Uterus (tissue), 4 donors: Measurements from ENCODE around the gene CWF19L2. TPM values are rescaled to one million over a fixed set of nuclear protein-coding genes. Genes with fewer than 3 reads are reported as not detected.

Experiments
- DNase-seq, 2 donors: peaks; one replicate each; pipeline ENCODE4 v3.0.0-alpha.2; 2019 to 2020
- H3K27ac ChIP-seq, 2 donors: fragments of 200-600 bp; sonication (generic); 1 replicate in 1 of 2; 2 replicates in 1 of 2; pipeline ENCODE4 v1.5.1; 2016 to 2018
- H3K27me3 ChIP-seq, 2 donors: fragments of 200-600 bp; sonication (generic); one replicate each; pipeline ENCODE4 v1.5.1; 2018 to 2019; ENCODE audit warnings: control low read depth in 1 of 2
- H3K36me3 ChIP-seq, 2 donors: fragments of 200-600 bp; sonication (generic); one replicate each; pipeline ENCODE4 v1.5.1; 2019; ENCODE audit warnings: control low read depth in 1 of 2
- H3K4me1 ChIP-seq, 2 donors: fragments of 200-600 bp; sonication (generic); one replicate each; pipeline ENCODE4 v1.5.1; 2018 to 2019; ENCODE audit warnings: control low read depth in 1 of 2
- H3K4me3 ChIP-seq, 2 donors: fragments of 200-600 bp; sonication (generic); 1 replicate in 1 of 2; 2 replicates in 1 of 2; pipeline ENCODE4 v1.5.1; 2018 to 2019; ENCODE audit warnings: mild to moderate bottlenecking in 1 of 2
- H3K9me3 ChIP-seq, 2 donors: fragments of 200-600 bp; sonication (generic); one replicate each; pipeline ENCODE4 v1.5.1; 2019; ENCODE audit warnings: control low read depth in 1 of 2
- POLR2A ChIP-seq, 2 donors: fragments of 450-650 bp; IDR thresholded peaks; one replicate each; pipeline ENCODE4 v1.6.1; 2016; ENCODE audit warnings: antibody characterized with exemption in 2 of 2, mild to moderate bottlenecking in 1 of 2, moderate library complexity in 1 of 2
- intact Hi-C: fragments of 100-400 bp; cut with DNase I; formaldehyde crosslinking; loops from one replicate; pipeline ENCODE4 v1.15.1; 2023; ENCODE audit warnings: low total_unique reads
- total RNA-seq, 4 donors: library from RNA; depleted of rRNA in 3 of 4; stranded (reverse); fragments of >200 nt in 3 of 4; gene quantifications; one replicate each; pipeline versions ENCODE4 v1.1.0 to v1.2.4, GENCODE V29; 2014 to 2023
- TF ChIP-seq, protein P1 (sequence below), 4 experiments: fragments of 200-600 bp in 2 of 4; fragments of 450-650 bp in 2 of 4; sonication (generic) in 2 of 4; IDR thresholded peaks; one replicate each; pipeline ENCODE4 v1.5.1; 2016 to 2019; ENCODE audit warnings: antibody characterized with exemption in 4 of 4, mild to moderate bottlenecking in 2 of 4, moderate library complexity in 1 of 4
- donor health status: DM: yes; HTN: yes; CAD: no.

CWF19L2 gene
- total RNA-seq, 4 donors from 2014 or later, result 16.1 to 41.0 (median 27.8) TPM

DNA sequence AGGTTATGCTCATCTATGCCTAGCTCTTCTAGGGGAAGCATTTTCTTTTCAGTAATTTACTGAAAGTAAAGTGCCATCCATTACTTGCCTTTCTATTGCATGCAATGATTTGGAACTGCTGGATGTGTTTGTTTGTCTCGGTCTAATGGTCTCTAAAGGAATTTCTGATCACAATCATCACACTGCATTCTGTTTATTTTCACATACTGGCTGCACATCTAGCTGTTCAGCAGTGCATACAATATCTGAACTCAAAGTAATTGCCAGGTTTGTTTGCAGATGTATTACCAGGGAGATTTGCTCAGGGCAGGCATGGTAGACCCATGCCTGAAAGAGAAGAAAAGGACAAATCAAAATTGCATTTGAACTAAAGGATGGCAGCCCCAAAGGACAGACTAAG, 36.4 kb upstream of the CWF19L2 start:
- no peak for DNase-seq
- no peak for TF ChIP-seq POLR2A (IDR thresholded peaks at IDR 0.05)
- TF ChIP-seq, protein P1, sequence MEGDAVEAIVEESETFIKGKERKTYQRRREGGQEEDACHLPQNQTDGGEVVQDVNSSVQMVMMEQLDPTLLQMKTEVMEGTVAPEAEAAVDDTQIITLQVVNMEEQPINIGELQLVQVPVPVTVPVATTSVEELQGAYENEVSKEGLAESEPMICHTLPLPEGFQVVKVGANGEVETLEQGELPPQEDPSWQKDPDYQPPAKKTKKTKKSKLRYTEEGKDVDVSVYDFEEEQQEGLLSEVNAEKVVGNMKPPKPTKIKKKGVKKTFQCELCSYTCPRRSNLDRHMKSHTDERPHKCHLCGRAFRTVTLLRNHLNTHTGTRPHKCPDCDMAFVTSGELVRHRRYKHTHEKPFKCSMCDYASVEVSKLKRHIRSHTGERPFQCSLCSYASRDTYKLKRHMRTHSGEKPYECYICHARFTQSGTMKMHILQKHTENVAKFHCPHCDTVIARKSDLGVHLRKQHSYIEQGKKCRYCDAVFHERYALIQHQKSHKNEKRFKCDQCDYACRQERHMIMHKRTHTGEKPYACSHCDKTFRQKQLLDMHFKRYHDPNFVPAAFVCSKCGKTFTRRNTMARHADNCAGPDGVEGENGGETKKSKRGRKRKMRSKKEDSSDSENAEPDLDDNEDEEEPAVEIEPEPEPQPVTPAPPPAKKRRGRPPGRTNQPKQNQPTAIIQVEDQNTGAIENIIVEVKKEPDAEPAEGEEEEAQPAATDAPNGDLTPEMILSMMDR (IDR thresholded peaks at IDR 0.05), result no peak
- Histone ChIP-seq H3K27ac (no peak overlapping the region), H3K36me3 (no peaks in the 10 kb centered on the region), H3K4me1 (no peaks in the 10 kb centered on the region), H3K4me3 (no peak overlapping the region), H3K27me3 (no peaks in the 10 kb centered on the region), H3K9me3 (no peaks in the 10 kb centered on the region)
- intact Hi-C loops, result no loop called here

DNA sequence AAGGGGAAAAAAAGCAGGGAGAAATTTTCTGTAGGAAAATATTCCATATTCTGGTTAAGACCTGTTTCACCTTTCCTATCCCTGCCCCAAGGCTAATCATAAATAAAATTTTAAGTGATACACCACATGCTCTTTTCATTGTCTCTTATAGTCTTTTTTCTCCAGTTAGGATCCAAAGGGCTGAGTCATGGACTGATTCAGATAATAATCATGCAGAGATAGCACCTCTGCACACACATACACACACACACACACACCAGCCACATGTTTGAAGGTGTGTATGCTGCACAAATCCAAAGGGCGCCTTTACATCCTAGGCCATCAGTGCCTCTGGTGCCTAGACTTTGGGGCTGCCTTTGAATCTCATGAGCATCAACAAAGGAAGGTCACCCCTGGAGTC, 35.5 kb upstream of the CWF19L2 start:
- intact Hi-C loops, result no loop called here
- Histone ChIP-seq H3K36me3 (no peaks in the 10 kb centered on the region), H3K9me3 (no peaks in the 10 kb centered on the region), H3K27ac (no peak overlapping the region), H3K27me3 (no peaks in the 10 kb centered on the region), H3K4me1 (no peaks in the 10 kb centered on the region), H3K4me3 (no peak overlapping the region)
- DNase-seq, result no peak
- TF ChIP-seq, protein P1 (IDR thresholded peaks at IDR 0.05), result no peak
- TF ChIP-seq POLR2A (IDR thresholded peaks at IDR 0.05), result no peak

GRCh38 chr11:107490836-107491235, 33.2 kb upstream of the CWF19L2 start:
- Histone ChIP-seq H3K36me3 (no peaks in the 10 kb centered on the region), H3K9me3 (no peaks in the 10 kb centered on the region), H3K27me3 (no peaks in the 10 kb centered on the region), H3K4me3 (no peak overlapping the region), H3K4me1 (no peaks in the 10 kb centered on the region), H3K27ac (no peak overlapping the region)
- intact Hi-C loops, result no loop called here
- DNase-seq, result no peak
- TF ChIP-seq, protein P1 (IDR thresholded peaks at IDR 0.05), result no peak
- TF ChIP-seq POLR2A (IDR thresholded peaks at IDR 0.05), result no peak

GRCh38 chr11:107482234-107482633, 24.6 kb upstream of the CWF19L2 start:
- TF ChIP-seq, protein P1 (IDR thresholded peaks at IDR 0.05), result no peak
- no peak for TF ChIP-seq POLR2A (IDR thresholded peaks at IDR 0.05)
- no peak overlapping the region for H3K4me3 ChIP-seq
- no peak for DNase-seq
- intact Hi-C loops, result no loop called here
- no peaks in the 10 kb centered on the region for H3K9me3 ChIP-seq
- no peaks in the 10 kb centered on the region for H3K27me3 ChIP-seq
- no peaks in the 10 kb centered on the region for H3K4me1 ChIP-seq
- no peaks in the 10 kb centered on the region for H3K36me3 ChIP-seq
- H3K27ac ChIP-seq, result no peak overlapping the region

- no peak for DNase-seq
- TF ChIP-seq POLR2A (IDR thresholded peaks at IDR 0.05), result no peak
- TF ChIP-seq, protein P1 (IDR thresholded peaks at IDR 0.05), result no peak
- H3K27me3 ChIP-seq, result no peaks in the 10 kb centered on the region
- intact Hi-C loops, result no loop called here
- no peaks in the 10 kb centered on the region for H3K9me3 ChIP-seq
- H3K27ac ChIP-seq, result no peak overlapping the region
- H3K4me3 ChIP-seq, result no peak overlapping the region
- no peaks in the 10 kb centered on the region for H3K4me1 ChIP-seq
- H3K36me3 ChIP-seq, result no peaks in the 10 kb centered on the region
Measured at GRCh38 chr11:107478922-107479321, 21.3 kb upstream of the CWF19L2 start.
